Activated naive CD8-positive, alpha-beta T cell treated with anti-CD3 and anti-CD28 coated beads, Interleukin-2, amount 50 U/mL, for 24 hours (primary cell): ENCODE data around the gene ARMCX4.

Source experiments
- ATAC-seq: fragments of 150-1000 bp; cut with Tn5 transposase; one replicate; pipeline ENCODE4 v1.10.0; 2021
- DNase-seq: peaks from one replicate; pipeline ENCODE4 v3.0.0; 2021
- H3K27ac Mint-ChIP-seq: one replicate; pipeline ENCODE4 v1.8.0; 2021; ENCODE audit warnings: mild to moderate bottlenecking, mixed read lengths
- H3K27me3 Mint-ChIP-seq: one replicate; pipeline ENCODE4 v1.8.0; 2021; ENCODE audit warnings: mixed read lengths
- H3K36me3 Mint-ChIP-seq: one replicate; pipeline ENCODE4 v1.8.0; 2021; ENCODE audit warnings: low read depth, mixed read lengths
- H3K4me1 Mint-ChIP-seq: one replicate; pipeline ENCODE4 v1.8.0; 2021; ENCODE audit warnings: mixed read lengths
- H3K4me3 Mint-ChIP-seq: one replicate; pipeline ENCODE4 v1.8.0; 2021; ENCODE audit warnings: mild to moderate bottlenecking, moderate library complexity, mixed read lengths
- H3K9me3 Mint-ChIP-seq: one replicate; pipeline ENCODE4 v1.8.0; 2021; ENCODE audit warnings: mixed read lengths

The ARMCX4 gene

DNA sequence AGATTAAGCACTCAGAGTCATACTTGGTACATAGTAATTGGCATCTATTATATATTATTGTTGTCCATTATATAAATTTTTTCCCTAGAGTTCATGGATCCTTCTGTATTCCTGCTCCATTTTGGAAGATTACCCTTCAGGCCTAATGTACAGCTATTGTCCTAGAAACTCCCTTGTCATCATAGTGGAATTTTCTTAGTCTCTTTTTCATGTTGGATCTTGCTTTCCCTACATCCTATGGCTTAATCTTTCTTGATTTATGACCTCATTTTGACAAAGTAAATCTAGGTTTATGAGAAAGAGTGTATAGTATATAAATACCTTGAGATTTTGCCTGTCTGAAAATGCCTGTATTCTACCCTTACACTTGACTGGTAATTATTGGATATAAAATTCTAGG is 22.1 kb downstream of the ARMCX4 start:
- Mint-ChIP-seq H3K27ac (no peak overlapping the region), H3K4me1 (no peaks in the 10 kb centered on the region), H3K36me3 (peaks cover 2% of the 10 kb centered on the region), H3K9me3 (no peaks in the 10 kb centered on the region), H3K4me3 (no peak overlapping the region), H3K27me3 (no peaks in the 10 kb centered on the region)
- ATAC-seq (no peak), DNase-seq (no peak)

DNA sequence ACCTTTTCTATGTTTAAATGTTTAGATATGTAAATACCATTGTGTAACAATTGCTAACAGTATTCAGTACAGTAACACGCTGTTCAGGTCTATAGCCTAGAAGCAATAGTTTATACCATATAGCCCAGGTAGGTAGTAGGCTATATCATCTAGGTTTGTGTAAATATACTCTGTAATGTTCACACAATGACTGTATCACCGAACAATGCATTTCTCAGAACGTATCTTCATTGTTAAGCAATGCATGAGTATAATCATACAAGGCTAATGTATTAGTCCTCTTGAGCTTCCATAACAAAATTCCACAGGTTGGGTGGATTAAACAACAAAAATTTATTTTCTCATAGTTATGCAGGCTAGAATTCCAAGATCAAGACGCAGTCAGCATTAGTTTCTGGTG is 22.7 kb downstream of the ARMCX4 start:
- Mint-ChIP-seq H3K4me1 (no peaks in the 10 kb centered on the region), H3K36me3 (peaks cover 2% of the 10 kb centered on the region), H3K27ac (no peak overlapping the region), H3K27me3 (no peaks in the 10 kb centered on the region), H3K4me3 (no peak overlapping the region), H3K9me3 (no peaks in the 10 kb centered on the region)
- no peak for DNase-seq
- no peak for ATAC-seq

DNA sequence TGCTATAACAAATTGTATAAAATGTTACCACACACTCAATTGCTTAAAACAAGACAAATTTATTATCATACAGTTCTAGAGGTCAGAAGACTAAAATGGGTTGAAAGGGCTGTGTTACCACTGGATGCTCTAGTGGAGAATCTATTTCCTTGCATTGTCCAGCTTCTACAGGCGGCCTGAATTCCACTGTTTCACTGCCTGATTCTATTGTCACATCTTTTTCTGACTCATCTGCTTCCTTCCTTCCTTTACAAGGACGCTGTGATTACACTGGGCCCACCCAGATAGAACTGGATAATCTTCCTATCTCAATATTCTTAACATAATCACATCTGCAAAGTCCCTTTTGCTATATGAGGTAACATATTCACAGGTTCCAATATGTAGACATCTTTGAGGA is 45.7 kb downstream of the ARMCX4 start:
- Mint-ChIP-seq H3K9me3 (no peaks in the 10 kb centered on the region), H3K36me3 (peaks cover 1% of the 10 kb centered on the region), H3K27ac (no peak overlapping the region), H3K4me1 (no peaks in the 10 kb centered on the region), H3K4me3 (no peak overlapping the region), H3K27me3 (no peaks in the 10 kb centered on the region)
- ATAC-seq = no peak
- DNase-seq = no peak
